T follicular helper cell (primary cell): ENCODE data around the gene STK10.

Source experiments
- DNase-seq: peaks from one replicate; pipeline ENCODE4 v3.0.0-alpha.2; 2020; ENCODE audit warnings: low read depth

Gene STK10

DNA sequence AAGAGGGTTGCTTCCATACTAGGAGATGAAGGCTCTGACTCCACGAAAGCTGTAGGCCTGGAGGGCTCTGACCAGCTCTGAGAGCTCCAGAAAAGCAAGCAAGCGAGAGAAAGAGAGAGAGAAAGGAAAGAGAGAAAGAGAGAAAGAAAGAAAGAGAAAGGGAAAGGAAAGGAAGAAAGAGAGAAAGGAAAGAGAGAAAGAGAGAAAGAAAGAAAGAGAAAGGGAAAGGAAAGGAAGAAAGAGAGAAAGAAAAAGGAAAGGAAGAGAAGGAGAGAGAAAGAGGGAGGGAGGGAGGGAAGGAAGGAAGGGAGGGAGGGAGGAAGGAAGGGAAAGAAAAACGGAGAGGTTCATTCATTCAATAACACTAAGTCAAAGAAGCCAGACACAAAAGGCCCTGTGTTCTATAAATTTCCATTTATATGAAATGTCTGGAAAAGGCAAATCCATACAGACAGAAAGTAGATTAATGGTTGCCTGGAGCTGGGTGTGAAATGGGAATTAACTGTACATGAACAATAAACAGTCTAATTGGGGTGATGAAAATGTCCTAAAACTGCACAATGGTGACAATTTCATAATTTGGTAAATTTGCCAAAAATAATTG lies 1.8 kb upstream of the STK10 start:
- no peak for DNase-seq

GRCh38 chr5:172188893-172189692 lies 1.1 kb upstream of the STK10 start:
- DNase-seq = no peak

DNA sequence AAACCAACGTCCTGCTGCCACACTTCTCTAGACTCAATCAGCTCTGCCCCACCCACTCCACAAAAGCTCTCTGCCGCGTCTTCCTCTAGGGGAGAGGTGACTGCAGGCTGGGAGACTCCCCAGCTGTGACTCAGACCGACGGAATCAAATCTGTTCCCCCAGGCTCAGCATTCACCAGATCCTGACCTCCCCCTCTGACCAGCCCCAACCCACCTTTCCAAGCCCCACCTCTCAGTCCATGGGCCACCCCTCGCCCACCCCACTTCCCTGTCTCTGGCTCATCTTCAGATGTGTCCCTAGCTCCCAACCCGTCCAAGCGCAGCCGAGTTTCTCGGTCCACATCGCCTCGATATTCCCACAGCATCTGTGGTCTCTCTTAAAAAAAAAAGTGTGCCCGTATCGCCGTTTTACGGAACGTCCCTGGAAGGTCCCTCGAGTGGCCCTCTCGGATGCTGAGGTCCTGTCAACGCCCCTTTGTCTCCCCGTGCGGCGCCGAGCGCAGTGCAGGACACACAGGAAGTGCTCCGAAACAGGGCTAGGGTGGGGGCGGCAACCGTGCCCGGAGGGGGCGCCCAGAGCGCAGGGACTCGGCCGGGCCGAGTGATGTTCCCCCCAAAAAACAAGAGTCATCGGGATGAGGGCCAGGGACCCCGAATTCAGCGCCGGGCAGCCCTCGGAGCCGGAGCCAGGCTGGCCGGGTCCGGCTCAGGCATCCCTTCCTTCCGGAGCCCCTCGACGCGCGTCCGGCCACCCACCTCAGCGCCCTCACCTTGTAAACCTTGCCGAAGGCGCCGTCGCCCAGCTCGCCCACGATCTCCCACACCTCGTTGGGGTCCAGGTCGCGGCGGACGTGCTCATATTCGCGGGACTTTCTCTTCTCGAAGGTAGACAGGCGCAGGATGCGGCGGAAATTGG lies 649 bp downstream of the STK10 start:
- peak; percentile 64 for DNase-seq

- DNase-seq = no peak
Observed at GRCh38 chr5:172186114-172186695, 1.8 kb downstream of the STK10 start.

- no peak for DNase-seq
Observed at GRCh38 chr5:172185096-172185461, 2.9 kb downstream of the STK10 start.

DNA sequence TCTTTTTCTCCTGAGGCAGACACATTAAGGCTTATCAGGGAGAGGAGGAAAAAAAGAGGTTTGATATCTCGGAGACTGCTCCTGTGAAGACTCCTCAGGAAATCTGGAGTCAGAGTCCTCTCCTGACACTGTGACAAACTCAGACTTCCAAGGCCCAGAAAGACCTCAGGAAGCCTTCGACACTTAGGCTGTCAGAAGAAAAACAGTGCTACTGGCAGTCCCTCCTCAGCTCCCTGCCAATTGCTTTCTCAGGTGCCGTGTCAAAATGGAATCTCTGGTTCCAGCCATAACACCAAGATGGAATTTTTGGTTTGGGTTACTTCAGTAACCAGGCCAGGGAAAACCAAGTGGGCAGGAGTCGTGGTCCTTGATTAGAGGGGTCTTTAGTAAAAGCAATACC lies 4.1 kb downstream of the STK10 start:
- no peak for DNase-seq

DNA sequence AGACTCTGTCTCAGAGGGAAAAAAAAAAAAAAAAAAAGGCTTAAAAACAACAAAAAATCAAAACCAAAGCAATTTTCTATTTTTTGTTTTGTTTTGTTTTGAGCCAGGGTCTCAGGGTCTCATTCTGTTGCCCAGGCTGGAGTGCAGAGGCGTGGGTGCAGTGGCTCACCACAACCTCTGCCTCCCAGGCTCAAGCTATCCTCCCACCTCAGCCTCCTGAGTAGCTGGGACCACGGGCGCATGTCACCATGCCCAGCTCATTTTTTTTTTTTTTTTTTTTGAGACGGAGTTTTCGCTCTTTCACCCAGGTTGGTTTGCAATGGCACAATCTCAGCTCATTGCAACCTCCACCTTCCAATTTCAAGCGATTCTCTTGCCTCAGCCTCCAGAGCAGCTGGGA lies 5.7 kb downstream of the STK10 start:
- DNase-seq = no peak

DNA sequence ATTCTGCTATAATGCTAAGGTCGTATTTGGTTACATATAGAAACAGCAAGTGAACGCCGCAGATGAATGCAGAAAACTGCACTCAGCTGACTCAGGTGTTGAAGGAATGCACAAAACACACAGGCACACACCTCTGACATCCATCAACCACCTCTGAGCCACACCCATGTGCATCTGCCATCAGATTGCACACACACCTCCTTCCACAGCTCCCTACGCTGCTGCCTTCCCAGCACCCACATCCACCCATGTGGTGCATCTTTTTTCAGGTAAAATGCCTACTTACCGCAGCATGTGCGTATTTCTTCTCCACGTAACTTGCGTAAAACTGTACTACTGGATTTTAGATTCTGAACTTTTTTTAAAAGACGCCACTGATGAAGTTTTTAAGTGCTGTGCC lies 7.1 kb downstream of the STK10 start:
- DNase-seq = no peak

- DNase-seq = peak; percentile 43
Observed at GRCh38 chr5:172178991-172179989, 8.7 kb downstream of the STK10 start.

GRCh38 chr5:172178301-172178987 lies 9.6 kb downstream of the STK10 start:
- peak; percentile 52 for DNase-seq

DNA sequence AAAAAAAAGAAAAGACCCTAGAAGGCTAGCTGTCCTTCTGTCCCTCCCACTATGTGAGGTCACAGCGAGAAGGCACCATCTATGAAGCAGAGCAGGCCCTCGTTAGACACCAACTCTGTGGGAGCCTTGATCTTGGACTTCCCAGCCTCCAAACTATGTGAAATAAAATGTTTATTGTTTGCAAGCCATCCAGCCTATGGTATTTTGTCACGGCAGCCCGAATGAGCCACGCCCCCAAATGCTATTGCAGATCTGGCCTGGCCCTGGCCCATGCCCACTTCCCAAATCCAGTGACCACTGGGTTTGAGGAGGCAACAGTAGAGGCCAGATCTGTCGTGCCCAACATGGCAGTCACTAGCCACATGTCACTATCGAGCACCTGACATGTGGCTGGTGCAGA lies 10.8 kb downstream of the STK10 start:
- DNase-seq = no peak

DNA sequence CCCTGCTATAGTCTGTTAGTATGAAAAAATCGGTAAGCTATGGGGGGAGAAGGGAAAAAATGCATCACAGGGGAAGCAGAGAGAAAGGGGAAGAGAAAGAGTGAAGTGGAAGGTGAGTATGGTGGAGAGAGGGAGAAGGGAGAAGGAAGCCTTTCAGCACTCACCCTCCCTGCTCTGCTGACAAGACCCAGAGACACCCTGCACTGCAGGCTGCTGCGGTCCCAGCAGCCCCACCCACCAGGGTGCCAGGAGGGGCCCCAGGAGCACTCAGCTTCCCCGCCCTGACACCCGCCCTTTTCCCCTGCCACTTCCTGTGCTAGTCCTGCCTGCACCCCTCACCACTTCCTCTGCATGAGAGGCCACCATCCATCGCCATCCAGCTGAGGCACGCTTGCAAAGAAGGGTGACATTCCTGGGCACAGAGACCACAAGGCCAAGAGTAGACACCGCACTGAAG lies 12.7 kb downstream of the STK10 start:
- DNase-seq = peak; percentile 86

DNA sequence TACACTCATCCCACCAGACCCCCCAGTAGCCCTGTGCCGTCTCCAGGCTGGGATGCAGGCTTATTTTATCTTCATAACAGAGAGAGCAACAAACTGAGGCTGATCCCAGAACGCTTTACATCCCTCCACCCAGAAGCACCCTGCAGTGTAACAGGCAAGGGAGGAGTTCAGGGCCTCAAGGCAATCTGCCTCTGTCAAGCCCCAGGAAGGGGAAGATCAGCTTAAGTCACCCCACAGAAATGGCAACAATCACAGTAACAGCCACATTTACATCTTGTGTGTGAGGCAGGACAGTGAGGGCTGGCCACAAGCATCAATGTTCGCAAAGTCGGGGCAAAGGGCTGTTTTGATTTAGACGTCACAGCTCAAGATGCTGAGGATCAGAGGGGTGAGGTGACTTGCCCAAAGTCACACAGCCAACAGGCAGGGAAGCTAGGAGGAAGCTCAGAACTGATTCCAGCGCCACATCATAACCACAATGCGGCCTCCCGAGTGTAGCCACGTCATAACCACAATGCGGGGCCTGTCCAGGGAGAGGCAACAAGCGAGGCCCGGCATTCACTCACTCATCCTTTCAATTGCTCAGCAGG lies 14.4 kb downstream of the STK10 start:
- DNase-seq = peak; percentile 42

DNA sequence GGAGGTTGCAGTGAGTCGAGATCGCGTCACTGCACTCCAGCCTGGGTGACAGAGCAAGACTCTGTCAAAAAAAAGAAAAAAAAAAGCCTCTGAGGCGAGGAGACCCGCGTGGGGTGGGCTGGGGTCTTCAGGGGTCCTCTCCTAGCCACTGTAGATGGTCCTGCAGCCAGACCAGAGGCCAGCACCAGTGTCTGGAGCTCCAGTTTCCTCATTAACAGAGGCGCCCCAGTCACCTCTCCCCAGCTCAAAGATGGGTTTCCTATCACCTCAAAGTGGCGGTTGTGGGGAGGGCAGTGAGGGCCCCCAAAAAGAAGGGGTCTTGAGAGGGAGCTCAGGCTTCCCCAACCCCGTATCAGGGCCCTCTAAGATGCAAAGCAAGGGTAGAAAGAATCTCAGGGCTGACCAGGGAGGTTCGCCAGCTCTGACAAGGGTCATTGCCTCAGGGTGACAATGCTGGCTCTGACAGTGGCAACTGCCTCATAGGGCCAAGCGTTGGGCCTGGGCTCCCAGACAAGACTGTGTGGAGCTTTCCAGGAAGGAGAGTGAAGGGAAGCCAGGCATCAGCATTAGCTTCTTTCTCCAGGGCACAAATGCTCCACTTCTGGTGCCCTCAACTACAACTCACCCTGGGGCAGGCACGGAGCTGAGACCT lies 15.0 kb downstream of the STK10 start:
- DNase-seq = no peak

DNA sequence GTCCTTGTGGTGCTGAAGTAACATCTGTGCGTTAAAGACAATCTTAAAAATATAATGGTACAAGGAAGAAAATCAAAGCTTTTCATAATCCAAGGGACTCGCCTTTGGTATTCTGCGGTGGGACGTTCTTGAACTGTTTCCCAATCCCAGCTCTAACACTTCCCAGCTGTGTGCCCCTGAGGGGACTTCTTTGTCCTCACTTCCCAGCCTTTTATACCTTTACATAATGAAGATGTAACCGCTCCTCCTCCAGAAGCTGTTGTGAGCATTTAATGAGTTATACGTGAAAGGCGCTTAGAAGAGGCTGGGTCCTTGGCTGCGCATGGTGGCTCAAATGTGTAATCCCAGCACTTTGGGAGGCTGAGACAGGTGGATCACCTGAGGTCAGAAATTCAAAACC lies 16.9 kb downstream of the STK10 start:
- no peak for DNase-seq

DNA sequence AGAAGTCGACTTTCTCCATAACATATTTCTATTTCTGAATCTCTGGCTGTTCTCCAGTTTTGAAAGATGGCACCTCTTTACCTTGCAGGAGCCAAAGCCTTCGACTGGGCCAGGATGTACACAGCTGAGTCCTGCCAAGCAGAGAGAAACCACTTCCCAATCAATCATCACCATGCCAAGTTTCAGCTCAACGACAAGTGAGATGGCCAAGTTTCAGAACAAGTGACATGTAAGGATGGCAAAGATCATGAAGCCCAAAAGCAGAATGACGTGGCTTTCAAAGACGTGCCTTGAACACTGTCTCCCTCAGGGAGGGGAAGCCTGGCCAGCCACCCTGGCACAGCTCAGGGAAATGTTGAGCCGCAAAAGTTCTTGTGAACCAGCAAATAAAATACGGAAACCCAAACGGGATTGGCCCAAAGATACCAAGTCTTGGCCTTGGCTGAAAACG lies 17.7 kb downstream of the STK10 start:
- DNase-seq = no peak

- DNase-seq = no peak
Observed at GRCh38 chr5:172169216-172169615, 18.8 kb downstream of the STK10 start.

DNA sequence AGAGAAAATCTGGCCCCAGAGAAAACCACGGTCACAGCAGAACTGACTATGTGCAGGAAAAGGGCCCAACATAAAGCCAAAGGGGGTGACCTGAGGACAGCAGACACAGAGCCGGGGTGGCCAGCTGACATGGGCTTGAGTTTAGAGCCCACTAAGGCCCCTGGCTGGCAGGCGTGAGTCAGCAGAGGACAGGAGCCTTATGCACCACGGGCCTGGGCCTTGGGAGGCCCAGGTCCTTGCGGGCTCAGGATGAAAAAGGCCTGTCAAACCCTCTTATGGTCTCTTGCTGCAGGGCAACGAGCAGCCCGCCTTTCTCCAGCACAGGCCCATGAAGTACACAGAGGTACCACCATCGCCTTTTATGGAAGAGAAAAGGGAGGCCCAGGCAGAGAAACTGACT lies 19.7 kb downstream of the STK10 start:
- no peak for DNase-seq

DNA sequence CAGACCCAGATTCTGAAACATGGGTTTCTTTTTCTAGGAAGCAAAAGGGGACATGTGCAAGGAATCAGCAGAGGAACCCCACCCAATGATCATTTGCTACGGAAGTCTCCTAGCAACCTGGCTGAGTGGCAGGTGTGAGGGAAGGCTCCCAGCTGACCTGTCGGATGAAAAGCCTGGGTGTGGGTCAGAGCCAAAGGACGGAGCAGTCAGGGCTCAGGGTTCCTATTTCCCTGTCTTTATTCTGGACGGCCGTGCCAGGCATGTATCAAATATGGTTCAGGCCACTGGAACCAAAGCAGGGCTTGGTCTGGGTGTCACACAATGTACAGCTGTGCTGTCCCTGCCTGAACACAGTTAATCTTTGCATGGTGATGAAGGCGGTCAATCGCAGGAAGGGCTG lies 20.1 kb downstream of the STK10 start:
- DNase-seq = no peak
